GM23248 (cell line): ENCODE data around the gene TMEM50A.
"Not testable (repeated sequence)": the region's sequence is repeated elsewhere in the genome, so short reads cannot be mapped to it uniquely, and the experiment has no call there.

Experiments used
- EZH2 ChIP-seq: fragments of 200-600 bp; sonication (generic); IDR thresholded peaks from 2 replicates; pipeline ENCODE4 v1.6.1; 2018; ENCODE audit warnings: antibody characterized with exemption, mild to moderate bottlenecking; ENCODE audit not compliant: insufficient read depth, poor library complexity, severe bottlenecking
- EZH2phosphoT487 ChIP-seq: fragments of 200-600 bp; sonication (generic); IDR thresholded peaks from 2 replicates; pipeline ENCODE4 v1.6.1; 2018; ENCODE audit warnings: antibody characterized with exemption, moderate library complexity, mild to moderate bottlenecking, low read depth; ENCODE audit not compliant: insufficient read depth

GRCh38 chr1:25402947-25403803 lies 65.0 kb downstream of the TMEM50A start:
- TF ChIP-seq EZH2, EZH2phosphoT487: not testable (repeated sequence)
